T-cell (primary cell): Measurements from ENCODE around the gene KCNQ5. TPM values are rescaled to one million over a fixed set of nuclear protein-coding genes. Genes with fewer than 3 reads are reported as not detected.

ENCODE experiments used
- ATAC-seq, 4 experiments: fragments of 200-7000 bp in 3 of 4; fragments of 150-1000 bp in 1 of 4; cut with Tn5 transposase; replicated peaks in 1 of 4; 1 replicate in 3 of 4; 2 replicates in 1 of 4; pipeline ENCODE4 v1.10.0; 2021; ENCODE audit warnings: moderate library complexity in 3 of 4, mild to moderate bottlenecking in 2 of 4, moderate number of reproducible peaks in 1 of 4
- CTCF ChIA-PET, 2 donors: fragments of 300-600 bp; sonication (Branson Sonifier 250); formaldehyde crosslinking; loops; one replicate each; lab custom pipeline; 2022; ENCODE audit warnings: antibody characterized with exemption in 2 of 2; lab: Charles Lee
- POLR2A ChIA-PET, 2 donors: fragments of 300-600 bp; sonication (Branson Sonifier 250); formaldehyde crosslinking; loops; one replicate each; lab custom pipeline; 2022; ENCODE audit warnings: antibody characterized with exemption in 2 of 2; lab: Charles Lee
- DNase-seq, 35 experiments: peaks; one replicate each; pipeline versions ENCODE4 v3.0.0 to v3.0.0-alpha.2; 2013 to 2023
- H3K27ac ChIP-seq: one replicate; pipeline ENCODE4 v1.5.1; 2013; ENCODE audit warnings: low read length
- H3K27me3 ChIP-seq, 2 experiments: replicated peaks in 1 of 2; 1 replicate in 1 of 2; 2 replicates in 1 of 2; pipeline versions ENCODE4 v1.6.1 to v1.7.0; 2013; ENCODE audit warnings: low read length in 1 of 2, mixed read lengths in 1 of 2; ENCODE audit not compliant: control insufficient read depth in 2 of 2, insufficient read depth in 2 of 2; ENCODE audit errors: extremely low read depth in 1 of 2
- H3K36me3 ChIP-seq, 2 donors: 1 replicate in 1 of 2; 2 replicates in 1 of 2; pipeline versions ENCODE4 v1.6.1 to v1.7.0; 2013; ENCODE audit warnings: low read length in 1 of 2; ENCODE audit not compliant: control insufficient read depth in 2 of 2, insufficient read depth in 1 of 2; ENCODE audit errors: extremely low read depth in 1 of 2
- H3K4me1 ChIP-seq, 2 experiments: 1 replicate in 1 of 2; 2 replicates in 1 of 2; pipeline versions ENCODE4 v1.6.1 to v1.7.0; 2013; ENCODE audit warnings: low read length in 2 of 2, mixed read lengths in 1 of 2; ENCODE audit not compliant: insufficient read depth in 2 of 2, control insufficient read depth in 1 of 2; ENCODE audit errors: extremely low read depth in 1 of 2
- H3K4me3 ChIP-seq, 2 donors: 1 replicate in 1 of 2; 2 replicates in 1 of 2; pipeline versions ENCODE4 v1.5.1 to v1.7.0; 2013; ENCODE audit warnings: mild to moderate bottlenecking in 2 of 2, low read length in 1 of 2, moderate library complexity in 1 of 2; ENCODE audit not compliant: control insufficient read depth in 1 of 2; ENCODE audit errors: extremely low read depth in 1 of 2
- H3K9me3 ChIP-seq: 2 replicates; pipeline ENCODE4 v1.7.0; 2013
- H3K27ac Mint-ChIP-seq, 2 donors: one replicate each; pipeline ENCODE4 v1.8.0; 2020 to 2021; ENCODE audit warnings: mild to moderate bottlenecking in 2 of 2, mixed read lengths in 2 of 2
- H3K27me3 Mint-ChIP-seq, 2 donors: one replicate each; pipeline ENCODE4 v1.8.0; 2021 to 2022; ENCODE audit warnings: mixed read lengths in 2 of 2
- H3K36me3 Mint-ChIP-seq: one replicate; pipeline ENCODE4 v1.8.0; 2021; ENCODE audit warnings: mixed read lengths
- H3K4me1 Mint-ChIP-seq, 3 donors: one replicate each; pipeline ENCODE4 v1.8.0; 2020 to 2022; ENCODE audit warnings: mixed read lengths in 3 of 3, mild to moderate bottlenecking in 1 of 3
- H3K4me3 Mint-ChIP-seq, 3 donors: one replicate each; pipeline ENCODE4 v1.8.0; 2020 to 2022; ENCODE audit warnings: mild to moderate bottlenecking in 3 of 3, mixed read lengths in 3 of 3, moderate library complexity in 3 of 3
- H3K9me3 Mint-ChIP-seq, 3 donors: one replicate each; pipeline ENCODE4 v1.8.0; 2020 to 2022; ENCODE audit warnings: mixed read lengths in 3 of 3
- WGBS: methylation state at CpG from one replicate; pipeline ENCODE4 v1.1.5; 2013; ENCODE audit warnings: missing lambda C conversion rate; ENCODE audit not compliant: insufficient coverage; 5-methylcytosine and 5-hydroxymethylcytosine counted together
- total RNA-seq, 35 experiments: library from RNA in 6 of 35; stranded (reverse) in 6 of 35; fragments of 120-200 nt in 1 of 35; gene quantifications; one replicate each; pipeline versions ENCODE4 v1.2.1 to v1.2.4 and lab custom pipeline; 2013 to 2026

The KCNQ5 gene
- total RNA-seq, 5 donors from 2014 or later (not counting 1 experiment from before 2014, with no cell fraction given), result 3.5 to 5.3 (median 4.3) TPM

GRCh38 chr6:72956272-72956671, 334.4 kb downstream of the KCNQ5 start:
- no peak for ATAC-seq
- Mint-ChIP-seq H3K27ac (no peak overlapping the region), H3K36me3 (no peaks in the 10 kb centered on the region), H3K27me3 (no peaks in the 10 kb centered on the region), H3K9me3 (no peaks in the 10 kb centered on the region), H3K4me3 (no peak overlapping the region), H3K4me1 (peaks cover 0 to 5% (median 2%) of the 10 kb centered on the region in 3 donors)
- DNase-seq, result no peak
- H3K9me3 ChIP-seq, result no peaks in the 10 kb centered on the region
- no peaks in the 10 kb centered on the region for H3K36me3 ChIP-seq
- H3K4me1 ChIP-seq, result no peaks in the 10 kb centered on the region
- ChIA-PET CTCF (interaction anchor here (0.6 kb wide), 2 partner anchors 28 to 168 kb away, joined by 3 to 5 read pairs; no protein-coding TSS in a partner anchor), POLR2A (no interaction called here)
- no CpG with 5 or more reads among the region's 1 CpG for WGBS
- no peaks in the 10 kb centered on the region for H3K27me3 ChIP-seq
- no peak overlapping the region for H3K4me3 ChIP-seq
- no peak overlapping the region for H3K27ac ChIP-seq

GRCh38 chr6:72959821-72960220, 338.0 kb downstream of the KCNQ5 start:
- Mint-ChIP-seq H3K4me3 (no peak overlapping the region), H3K9me3 (no peaks in the 10 kb centered on the region), H3K27me3 (no peaks in the 10 kb centered on the region), H3K36me3 (peaks cover 2% of the 10 kb centered on the region), H3K27ac (no peak overlapping the region), H3K4me1 (no peaks in the 10 kb centered on the region)
- POLR2A ChIA-PET, result no interaction called here
- Histone ChIP-seq H3K36me3 (no peaks in the 10 kb centered on the region), H3K4me3 (no peak overlapping the region), H3K27me3 (no peaks in the 10 kb centered on the region), H3K27ac (no peak overlapping the region), H3K4me1 (no peaks in the 10 kb centered on the region), H3K9me3 (no peaks in the 10 kb centered on the region)
- no CpG with 5 or more reads among the region's 2 CpGs for WGBS
- DNase-seq, result no peak
- ATAC-seq, result no peak
- CTCF ChIA-PET, result no interaction called here

GRCh38 chr6:72963946-72964345, 342.1 kb downstream of the KCNQ5 start:
- H3K27me3 ChIP-seq, result no peaks in the 10 kb centered on the region
- no CpG with 5 or more reads among the region's 2 CpGs for WGBS
- DNase-seq, result no peak
- H3K27ac Mint-ChIP-seq, result no peak overlapping the region
- H3K9me3 ChIP-seq, result no peaks in the 10 kb centered on the region
- H3K36me3 Mint-ChIP-seq, result peaks cover 2% of the 10 kb centered on the region
- no peaks in the 10 kb centered on the region for H3K9me3 Mint-ChIP-seq
- H3K36me3 ChIP-seq, result no peaks in the 10 kb centered on the region
- H3K27ac ChIP-seq, result no peak overlapping the region
- no peak for ATAC-seq
- no peak overlapping the region for H3K4me3 ChIP-seq
- CTCF ChIA-PET, result no interaction called here
- no peaks in the 10 kb centered on the region for H3K4me1 ChIP-seq
- no peak overlapping the region for H3K4me3 Mint-ChIP-seq
- H3K27me3 Mint-ChIP-seq, result no peaks in the 10 kb centered on the region
- POLR2A ChIA-PET, result interaction anchor here in 1 of 2 donors (0.7 kb wide), 1 partner anchor 71 kb away, joined by 3 read pairs; no protein-coding TSS in a partner anchor
- no peaks in the 10 kb centered on the region for H3K4me1 Mint-ChIP-seq

- no peak overlapping the region for H3K27ac Mint-ChIP-seq
Observed at GRCh38 chr6:72966628-72967280, 344.9 kb downstream of the KCNQ5 start.

GRCh38 chr6:72967329-72967728, 345.5 kb downstream of the KCNQ5 start:
- Histone ChIP-seq H3K27ac (no peak overlapping the region), H3K27me3 (no peaks in the 10 kb centered on the region), H3K36me3 (no peaks in the 10 kb centered on the region), H3K4me3 (no peak overlapping the region), H3K4me1 (no peaks in the 10 kb centered on the region), H3K9me3 (no peaks in the 10 kb centered on the region)
- Mint-ChIP-seq H3K9me3 (no peaks in the 10 kb centered on the region), H3K36me3 (no peaks in the 10 kb centered on the region), H3K4me3 (no peak overlapping the region), H3K27ac (no peak overlapping the region), H3K27me3 (no peaks in the 10 kb centered on the region), H3K4me1 (no peaks in the 10 kb centered on the region)
- DNase-seq, result no peak
- ATAC-seq, result no peak
- ChIA-PET POLR2A (no interaction called here), CTCF (no interaction called here)
- WGBS, result no CpG with 5 or more reads among the region's 1 CpG

More at GRCh38 chr6:72966628-72967280, 344.9 kb downstream of the KCNQ5 start:
- H3K9me3 Mint-ChIP-seq, result no peaks in the 10 kb centered on the region
- no peaks in the 10 kb centered on the region for H3K4me1 ChIP-seq
- no peaks in the 10 kb centered on the region for H3K27me3 Mint-ChIP-seq
- H3K9me3 ChIP-seq, result no peaks in the 10 kb centered on the region
- H3K27ac ChIP-seq, result no peak overlapping the region
- H3K27me3 ChIP-seq, result no peaks in the 10 kb centered on the region
- no peak overlapping the region for H3K4me3 Mint-ChIP-seq
- no peaks in the 10 kb centered on the region for H3K36me3 Mint-ChIP-seq
- DNase-seq, result no peak
- WGBS, result no CpG with 5 or more reads among the region's 1 CpG
- H3K4me1 Mint-ChIP-seq, result no peaks in the 10 kb centered on the region
- ChIA-PET CTCF (no interaction called here), POLR2A (interaction anchor here in 1 of 2 donors (0.7 kb wide), 1 partner anchor 163 kb away, joined by 6 read pairs; no protein-coding TSS in a partner anchor)
- no peak overlapping the region for H3K4me3 ChIP-seq
- H3K36me3 ChIP-seq, result no peaks in the 10 kb centered on the region
- ATAC-seq, result no peak

- CTCF ChIA-PET, result no interaction called here
Observed at GRCh38 chr6:72968704-72969103, 346.8 kb downstream of the KCNQ5 start.

More at GRCh38 chr6:72968704-72969103, 346.8 kb downstream of the KCNQ5 start:
- Histone ChIP-seq H3K4me3 (no peak overlapping the region), H3K9me3 (no peaks in the 10 kb centered on the region), H3K27me3 (no peaks in the 10 kb centered on the region), H3K27ac (no peak overlapping the region), H3K4me1 (no peaks in the 10 kb centered on the region), H3K36me3 (no peaks in the 10 kb centered on the region)
- H3K4me3 Mint-ChIP-seq, result no peak overlapping the region
- WGBS, result no CpG with 5 or more reads among the region's 1 CpG
- POLR2A ChIA-PET, result interaction anchor here in 1 of 2 donors (0.6 kb wide), 1 partner anchor 78 kb away, joined by 3 read pairs; no protein-coding TSS in a partner anchor
- DNase-seq (no peak), ATAC-seq (no peak)
- no peak overlapping the region for H3K27ac Mint-ChIP-seq
- no peaks in the 10 kb centered on the region for H3K4me1 Mint-ChIP-seq
- no peaks in the 10 kb centered on the region for H3K27me3 Mint-ChIP-seq
- H3K36me3 Mint-ChIP-seq, result no peaks in the 10 kb centered on the region
- H3K9me3 Mint-ChIP-seq, result no peaks in the 10 kb centered on the region
